ENCODE results near the gene KCNG4. TPM values are rescaled to one million over a fixed set of nuclear protein-coding genes. Genes with fewer than 3 reads are reported as not detected.

Gene KCNG4
- total RNA-seq, 1 experiment from 2014 or later: not detected

DNA sequence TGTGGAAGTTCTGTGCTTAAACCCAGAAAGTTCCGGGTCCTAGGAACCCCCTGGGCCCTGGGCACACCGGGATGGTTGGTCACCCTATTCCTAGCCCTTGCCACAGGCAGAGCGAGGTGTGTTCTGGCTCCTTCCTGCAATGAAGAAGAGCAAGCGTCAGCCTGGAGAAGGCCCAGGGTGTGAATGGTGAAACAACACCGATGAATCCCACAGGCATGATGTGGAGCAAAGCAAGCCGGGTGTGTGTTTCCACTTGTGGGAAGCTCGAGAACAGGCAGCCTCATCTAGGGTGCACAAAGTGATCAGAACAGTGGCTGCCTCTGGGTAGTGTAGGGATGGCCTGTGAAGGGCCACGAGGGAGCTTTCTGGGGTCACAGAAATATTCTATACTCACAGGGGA lies 13.8 kb downstream of the KCNG4 start:
- no peak for TF ChIP-seq CTCF (conservative IDR thresholded peaks at IDR 0.05)
- no peak for DNase-seq
- no peak overlapping the region for H4K91ac ChIP-seq (ENCODE audit: insufficient read length, low read depth, low read length)
- WGBS (ENCODE audit: extremely low coverage, insufficient read length, low lambda C conversion rate): no CpG with 5 or more reads among the region's 8 CpGs
- H3K23me2 ChIP-seq (ENCODE audit: insufficient read length, low read depth, low read length, poor library complexity, severe bottlenecking): no peaks in the 10 kb centered on the region
- Mint-ChIP-seq H3K36me3 (ENCODE audit: insufficient read depth in 1 of 3, low read depth in 3 of 3) (no peaks in the 10 kb centered on the region), H3K27me3 (ENCODE audit: low read depth) (peaks cover 1% of the 10 kb centered on the region; the same call in 1 of the 2 replicates), H3K4me1 (peaks cover 12 to 21% of the 10 kb centered on the region in 2 experiments), H3K4me3 (no peak overlapping the region), H3K9me3 (no peaks in the 10 kb centered on the region), H3K27ac (peak overlapping the region in 1 of 3 experiments; percentile 47; a peak in 1 of 7 replicates)
- no peak overlapping the region for H3T11ph ChIP-seq (ENCODE audit: low read length)
- no peak overlapping the region for H2AK5ac ChIP-seq (ENCODE audit: insufficient read length, low read length)
- no peaks in the 10 kb centered on the region for H4K20me1 ChIP-seq (ENCODE audit: control insufficient read depth, insufficient read depth, insufficient read length)
- H3K4me2 ChIP-seq (ENCODE audit: insufficient read depth, insufficient read length, low read length): no peak overlapping the region
- H3K79me1 ChIP-seq (ENCODE audit: insufficient read depth, low read depth, low read length, poor library complexity, severe bottlenecking): no peaks in the 10 kb centered on the region
- H3K9ac ChIP-seq (ENCODE audit: extremely low read depth, insufficient read length, low read length): no peak overlapping the region
- H3K9me3 ChIP-seq (ENCODE audit: control insufficient read depth, low read depth, low read length): no peaks in the 10 kb centered on the region
- H3K4ac ChIP-seq (ENCODE audit: low read depth, low read length): no peak overlapping the region
- H2BK20ac ChIP-seq (ENCODE audit: low read depth, low read length, poor library complexity, severe bottlenecking): no peak overlapping the region
- H2BK12ac ChIP-seq (ENCODE audit: insufficient read length, low read depth, low read length): no peak overlapping the region
- H2BK15ac ChIP-seq (ENCODE audit: low read depth, low read length): no peak overlapping the region
- H3K18ac ChIP-seq (ENCODE audit: insufficient read length, low read depth, low read length): no peak overlapping the region
- H4K8ac ChIP-seq (replicated peaks; ENCODE audit: insufficient read length, low read depth, low read length): no peak overlapping the region
- H4K5ac ChIP-seq (ENCODE audit: insufficient read length, low read depth, low read length): no peak overlapping the region
- no peak overlapping the region for H2BK120ac ChIP-seq (ENCODE audit: low read depth, low read length, poor library complexity, severe bottlenecking)
- H3K27ac ChIP-seq (ENCODE audit: insufficient read length, low read depth, low read length): no peak overlapping the region
- no peak overlapping the region for H3K56ac ChIP-seq (ENCODE audit: insufficient read length, low read depth, low read length)
- H3K27me3 ChIP-seq (ENCODE audit: insufficient read depth, low read length): no peaks in the 10 kb centered on the region
- H3K4me1 ChIP-seq (ENCODE audit: insufficient read depth, low read length): no peaks in the 10 kb centered on the region
- H3K23ac ChIP-seq (ENCODE audit: insufficient read length, low read depth, low read length): no peak overlapping the region
- H3K14ac ChIP-seq (ENCODE audit: insufficient read depth, low read length): no peak overlapping the region; the same call in 1 of the 2 replicates
- H2BK5ac ChIP-seq (ENCODE audit: insufficient read length, low read length): no peak overlapping the region
- H3K79me2 ChIP-seq (ENCODE audit: insufficient read depth, low read length): no peaks in the 10 kb centered on the region
- no peak overlapping the region for H2AFZ ChIP-seq (ENCODE audit: low read length)
